ENCODE measurements around the gene ANOS1.

Gene ANOS1

DNA sequence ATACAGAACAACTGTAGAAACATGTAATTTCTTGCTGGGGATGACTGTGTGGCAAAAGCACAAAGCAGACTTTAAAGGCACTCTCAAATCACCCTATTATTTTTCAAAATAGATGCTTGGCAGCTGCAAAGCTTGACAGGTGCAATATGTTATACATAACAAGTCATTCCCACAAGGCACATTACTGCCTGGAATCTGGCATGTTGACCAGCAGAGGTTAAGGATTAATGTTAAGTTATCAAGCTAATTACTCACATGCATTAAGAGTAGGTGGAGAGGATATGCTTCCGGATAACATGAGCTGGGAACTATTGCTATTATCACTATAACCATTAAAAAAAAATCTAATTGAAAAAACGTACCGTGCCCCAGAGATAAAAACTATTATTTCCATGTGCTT is 17.8 kb downstream of the ANOS1 start:
- TF ChIP-seq, protein P1, sequence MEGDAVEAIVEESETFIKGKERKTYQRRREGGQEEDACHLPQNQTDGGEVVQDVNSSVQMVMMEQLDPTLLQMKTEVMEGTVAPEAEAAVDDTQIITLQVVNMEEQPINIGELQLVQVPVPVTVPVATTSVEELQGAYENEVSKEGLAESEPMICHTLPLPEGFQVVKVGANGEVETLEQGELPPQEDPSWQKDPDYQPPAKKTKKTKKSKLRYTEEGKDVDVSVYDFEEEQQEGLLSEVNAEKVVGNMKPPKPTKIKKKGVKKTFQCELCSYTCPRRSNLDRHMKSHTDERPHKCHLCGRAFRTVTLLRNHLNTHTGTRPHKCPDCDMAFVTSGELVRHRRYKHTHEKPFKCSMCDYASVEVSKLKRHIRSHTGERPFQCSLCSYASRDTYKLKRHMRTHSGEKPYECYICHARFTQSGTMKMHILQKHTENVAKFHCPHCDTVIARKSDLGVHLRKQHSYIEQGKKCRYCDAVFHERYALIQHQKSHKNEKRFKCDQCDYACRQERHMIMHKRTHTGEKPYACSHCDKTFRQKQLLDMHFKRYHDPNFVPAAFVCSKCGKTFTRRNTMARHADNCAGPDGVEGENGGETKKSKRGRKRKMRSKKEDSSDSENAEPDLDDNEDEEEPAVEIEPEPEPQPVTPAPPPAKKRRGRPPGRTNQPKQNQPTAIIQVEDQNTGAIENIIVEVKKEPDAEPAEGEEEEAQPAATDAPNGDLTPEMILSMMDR (IDR thresholded peaks at IDR 0.05; ENCODE audit: borderline replicate concordance, insufficient read depth, low read depth, low read length), result no peak

DNA sequence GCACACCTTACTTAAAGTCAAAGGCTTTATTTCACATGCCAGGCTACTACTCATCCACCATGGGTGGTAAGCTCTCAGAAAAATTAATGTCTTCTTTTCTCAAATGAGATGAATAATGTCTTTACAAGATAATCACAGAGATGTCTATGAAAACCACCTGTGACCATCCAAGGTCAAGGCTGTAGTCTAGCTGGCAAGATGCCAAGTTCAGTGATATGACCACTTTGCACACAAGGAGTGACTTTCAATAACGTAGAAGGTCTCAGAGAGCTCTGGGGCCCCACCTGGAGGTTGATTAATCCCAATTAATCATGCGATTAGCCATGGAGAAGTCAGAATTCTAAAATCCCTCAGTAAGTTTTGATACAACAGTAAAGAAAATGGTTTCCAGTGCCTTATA is 20.5 kb downstream of the ANOS1 start:
- TF ChIP-seq, protein P1 (IDR thresholded peaks at IDR 0.05; ENCODE audit: borderline replicate concordance, insufficient read depth, low read depth, low read length), result no peak
- H3K4me3 ChIP-seq (ENCODE audit: low read depth, low read length), result no peak overlapping the region

More for the DNA sequence above, 17.8 kb downstream of the ANOS1 start:
- H3K4me3 ChIP-seq (ENCODE audit: low read depth, low read length), result no peak overlapping the region

DNA sequence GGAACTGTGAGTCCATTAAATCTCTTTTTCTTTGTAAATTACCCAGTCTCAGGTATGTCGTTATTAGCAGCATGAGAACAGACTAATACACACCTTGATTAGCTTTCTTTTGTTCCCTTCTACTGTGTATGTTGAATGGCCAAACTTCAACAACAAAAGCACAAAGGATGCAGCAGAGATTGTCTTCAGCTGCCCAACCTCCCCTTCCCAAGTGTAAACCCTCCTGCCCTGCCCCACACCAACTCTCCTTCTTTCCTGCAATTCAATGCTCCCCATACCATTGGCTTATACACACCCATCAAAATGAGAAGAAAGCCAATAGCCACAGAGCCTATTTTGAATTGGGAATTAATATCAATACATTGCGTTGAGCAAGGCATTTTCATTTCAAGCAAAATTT is 27.8 kb downstream of the ANOS1 start:
- no peak overlapping the region for H3K4me3 ChIP-seq (ENCODE audit: low read depth, low read length)
- TF ChIP-seq, protein P1 (IDR thresholded peaks at IDR 0.05; ENCODE audit: borderline replicate concordance, insufficient read depth, low read depth, low read length), result no peak

DNA sequence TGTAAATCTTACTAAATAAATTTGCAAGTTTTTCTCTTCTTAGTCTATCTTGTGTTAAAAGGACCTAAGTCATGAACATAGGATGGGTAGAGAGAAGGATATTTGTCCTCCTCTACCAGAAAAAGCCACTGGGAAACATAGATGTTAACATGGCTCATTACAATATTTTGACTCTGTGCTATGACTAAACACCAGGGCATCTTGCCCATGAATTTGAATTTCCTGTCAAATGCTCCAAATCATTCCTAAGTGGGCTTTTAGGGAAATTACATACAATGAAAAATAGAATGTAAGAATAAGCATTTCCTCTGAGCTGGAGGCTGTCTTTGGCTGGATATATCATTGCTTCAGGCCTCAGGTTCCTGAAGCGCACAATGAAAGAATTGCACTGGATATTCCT is 39.1 kb downstream of the ANOS1 start:
- H3K4me3 ChIP-seq (ENCODE audit: low read depth, low read length), result no peak overlapping the region
- TF ChIP-seq, protein P1 (IDR thresholded peaks at IDR 0.05; ENCODE audit: borderline replicate concordance, insufficient read depth, low read depth, low read length), result no peak

DNA sequence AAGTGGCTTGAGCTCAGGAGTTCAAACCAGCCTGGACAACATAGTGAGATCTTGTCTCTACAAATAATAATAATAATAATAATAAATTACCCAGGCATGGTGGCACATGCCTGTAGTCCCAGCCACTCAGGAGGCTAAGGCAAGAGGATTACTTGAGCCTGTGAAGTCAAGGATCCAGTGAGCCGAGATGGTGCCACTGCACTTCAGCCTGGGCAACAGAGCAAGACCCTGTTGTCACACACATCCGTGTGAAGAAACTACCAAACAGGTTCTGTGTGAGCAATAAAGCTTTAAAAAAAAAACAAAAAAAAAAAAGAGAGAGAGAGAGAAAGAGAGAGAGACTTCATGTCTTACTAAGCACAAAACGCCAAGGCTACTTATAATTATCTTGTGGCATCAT is 42.5 kb downstream of the ANOS1 start:
- H3K4me3 ChIP-seq (ENCODE audit: low read depth, low read length), result no peak overlapping the region
- TF ChIP-seq, protein P1 (IDR thresholded peaks at IDR 0.05; ENCODE audit: borderline replicate concordance, insufficient read depth, low read depth, low read length), result no peak

DNA sequence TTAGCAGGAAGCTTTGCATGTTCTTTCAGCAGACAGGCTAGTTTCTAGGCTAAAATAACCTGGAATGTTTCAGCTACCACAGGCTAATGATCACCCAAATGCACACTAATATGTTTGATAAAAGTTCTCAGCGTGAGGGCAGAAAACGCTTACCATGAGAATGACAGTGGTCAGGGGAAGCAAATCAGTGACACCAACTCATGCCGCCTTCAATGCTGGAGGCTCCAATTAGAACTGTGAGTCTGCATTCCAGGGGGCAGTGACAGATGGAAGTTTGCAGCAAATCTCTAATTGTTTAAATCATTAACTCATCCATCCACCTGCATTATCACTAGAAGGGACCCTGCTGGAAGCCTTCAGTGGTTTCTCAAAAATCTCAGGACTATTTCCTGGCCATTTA is 43.2 kb downstream of the ANOS1 start:
- TF ChIP-seq, protein P1 (IDR thresholded peaks at IDR 0.05; ENCODE audit: borderline replicate concordance, insufficient read depth, low read depth, low read length), result no peak
- no peak overlapping the region for H3K4me3 ChIP-seq (ENCODE audit: low read depth, low read length)

DNA sequence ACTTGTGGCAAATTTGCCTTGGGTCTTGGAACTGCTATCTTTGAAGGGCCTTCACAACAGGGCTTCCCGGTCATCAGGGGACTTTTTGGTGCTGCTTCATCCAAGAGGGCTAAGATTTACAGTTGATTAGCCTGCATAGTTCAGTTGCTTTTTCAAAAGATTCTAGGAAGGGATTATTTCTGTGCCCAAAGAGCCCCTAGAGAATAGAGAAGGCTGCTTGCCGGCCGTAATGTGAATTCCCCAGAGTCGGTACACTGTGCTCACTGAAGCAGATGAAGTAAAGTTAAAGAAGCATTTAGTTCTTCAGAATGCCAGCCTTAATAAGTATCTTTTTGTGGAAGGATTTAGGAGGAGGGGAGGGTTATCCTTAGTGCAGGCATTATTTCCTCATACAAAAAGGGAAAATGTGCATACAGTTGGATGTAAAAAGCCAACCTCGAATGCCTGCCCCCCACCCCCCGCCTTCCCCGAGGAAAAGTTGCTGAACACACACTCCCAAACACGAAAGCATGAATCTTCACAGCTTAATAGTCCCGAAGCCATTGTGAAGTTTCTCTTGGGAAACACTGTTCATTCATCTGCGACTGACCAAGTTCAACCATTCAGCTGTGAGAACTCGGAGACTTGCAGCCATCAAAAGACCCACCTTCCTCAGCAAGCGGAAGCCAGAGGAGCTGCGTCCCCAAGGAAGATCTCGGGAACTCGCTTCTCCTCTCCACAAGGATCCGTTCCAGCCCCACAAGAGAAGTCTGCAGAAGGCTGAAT is 47.6 kb downstream of the ANOS1 start:
- TF ChIP-seq, protein P1 (IDR thresholded peaks at IDR 0.05; ENCODE audit: borderline replicate concordance, insufficient read depth, low read depth, low read length), result no peak
- H3K4me3 ChIP-seq (ENCODE audit: low read depth, low read length), result no peak overlapping the region
